T-helper 1 cell (primary cell): Measurements from ENCODE around the gene GLCCI1.
"Not testable (repeated sequence)": the region's sequence is repeated elsewhere in the genome, so short reads cannot be mapped to it uniquely, and the experiment has no call there.

ENCODE experiments used
- DNase-seq, 5 donors: peaks; one replicate each; pipeline ENCODE4 v3.0.0-alpha.2; 2012 to 2020

The GLCCI1 gene

GRCh38 chr7:8056439-8056838, 87.8 kb downstream of the GLCCI1 start:
- DNase-seq, result no peak

- no peak for DNase-seq
Measured at GRCh38 chr7:8057566-8057965, 89.0 kb downstream of the GLCCI1 start.

GRCh38 chr7:8058322-8058721, 89.7 kb downstream of the GLCCI1 start:
- no peak for DNase-seq

GRCh38 chr7:8058852-8059251, 90.3 kb downstream of the GLCCI1 start:
- DNase-seq, result no peak

GRCh38 chr7:8060241-8060640, 91.6 kb downstream of the GLCCI1 start:
- DNase-seq, result no peak

- DNase-seq, result not testable (repeated sequence)
Measured at GRCh38 chr7:8063300-8063699, 94.7 kb downstream of the GLCCI1 start.

- no peak for DNase-seq
Measured at GRCh38 chr7:8063706-8064297, 95.2 kb downstream of the GLCCI1 start.

- DNase-seq, result no peak
Measured at GRCh38 chr7:8064828-8065227, 96.2 kb downstream of the GLCCI1 start.

- DNase-seq, result no peak
Measured at GRCh38 chr7:8065356-8065813, 96.8 kb downstream of the GLCCI1 start.

GRCh38 chr7:8068892-8069686, 100.5 kb downstream of the GLCCI1 start:
- no peak for DNase-seq

GRCh38 chr7:8070451-8071180, 102.0 kb downstream of the GLCCI1 start:
- DNase-seq, result no peak

- no peak for DNase-seq
Measured at GRCh38 chr7:8078418-8078817, 109.8 kb downstream of the GLCCI1 start.

GRCh38 chr7:8082762-8083161, 114.2 kb downstream of the GLCCI1 start:
- DNase-seq, result no peak

- DNase-seq, result no peak
Measured at GRCh38 chr7:8084836-8085235, 116.2 kb downstream of the GLCCI1 start.

GRCh38 chr7:8085420-8085819, 116.8 kb downstream of the GLCCI1 start:
- no peak for DNase-seq

- no peak for DNase-seq
Measured at GRCh38 chr7:8086239-8086638, 117.6 kb downstream of the GLCCI1 start.

GRCh38 chr7:8089036-8089780, 120.6 kb downstream of the GLCCI1 start:
- DNase-seq, result no peak

- no peak for DNase-seq
Measured at GRCh38 chr7:8092140-8092539, 123.5 kb downstream of the GLCCI1 start.

GRCh38 chr7:8094164-8095140, 125.9 kb downstream of the GLCCI1 start:
- DNase-seq, result no peak

GRCh38 chr7:8101292-8101691, 132.7 kb downstream of the GLCCI1 start:
- DNase-seq, result not testable (repeated sequence)

GRCh38 chr7:8103282-8103681, 134.7 kb downstream of the GLCCI1 start:
- DNase-seq, result no peak
